Stimulated activated CD4-positive, alpha-beta T cell treated with anti-CD3 and anti-CD28 coated beads, TNF-alpha, amount 100 ng/mL, for 1 hour (primary cell): ENCODE results near the gene FAM168B.

Source experiments
- DNase-seq, 3 donors: peaks; one replicate each; pipeline ENCODE4 v3.0.0-alpha.2; 2020; ENCODE audit warnings: low read depth in 3 of 3, low spot score in 1 of 3

Gene FAM168B

GRCh38 chr2:131056204-131056931 is 36.9 kb downstream of the FAM168B start:
- no peak for DNase-seq

GRCh38 chr2:131055169-131056065 is 37.8 kb downstream of the FAM168B start:
- no peak for DNase-seq

DNA sequence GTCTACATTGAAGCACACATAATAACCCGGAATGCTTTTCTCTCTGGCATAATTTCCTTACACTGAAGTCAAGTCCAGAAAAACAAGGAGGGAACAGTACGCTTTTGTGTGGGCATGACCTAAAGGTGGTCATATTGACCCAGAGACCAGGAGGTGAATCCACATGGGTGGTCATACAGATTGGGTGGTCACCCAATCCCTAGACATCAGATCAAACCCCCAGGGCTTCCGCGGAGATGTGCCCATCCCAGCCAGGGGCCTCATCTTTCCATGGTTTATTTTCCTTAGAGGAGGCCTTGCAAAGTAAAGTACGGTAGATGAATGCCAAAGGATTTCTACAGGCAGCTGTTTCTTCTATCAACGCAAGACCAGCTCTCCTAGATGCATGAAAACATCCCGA is 38.8 kb downstream of the FAM168B start:
- DNase-seq: no peak

DNA sequence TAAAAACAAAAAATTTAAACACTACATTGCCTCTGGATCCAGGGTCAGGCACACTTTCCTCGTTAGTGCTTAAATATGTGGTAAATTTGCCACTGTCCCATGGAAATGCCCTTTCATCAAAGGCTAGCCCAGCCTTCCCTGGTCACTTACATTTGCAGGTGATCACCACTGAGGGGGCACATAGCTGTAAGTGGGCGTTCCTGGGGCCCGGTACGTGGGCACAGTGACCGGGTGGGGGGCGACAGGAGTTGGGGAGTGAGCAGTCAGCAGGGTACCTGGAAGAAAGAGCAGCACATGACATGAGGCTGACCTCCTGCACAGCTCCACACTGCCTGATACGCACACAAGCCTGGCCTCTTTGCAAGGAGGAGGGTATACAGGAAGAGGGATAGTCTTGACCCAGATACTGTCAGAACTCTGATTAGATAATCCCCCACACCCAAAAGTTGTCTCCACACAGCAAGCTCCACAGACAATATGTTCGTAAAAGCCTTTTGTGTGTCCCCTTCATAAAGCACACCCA is 40.5 kb downstream of the FAM168B start:
- no peak for DNase-seq

- DNase-seq: no peak
Measured at GRCh38 chr2:131050896-131051295, 42.4 kb downstream of the FAM168B start.

DNA sequence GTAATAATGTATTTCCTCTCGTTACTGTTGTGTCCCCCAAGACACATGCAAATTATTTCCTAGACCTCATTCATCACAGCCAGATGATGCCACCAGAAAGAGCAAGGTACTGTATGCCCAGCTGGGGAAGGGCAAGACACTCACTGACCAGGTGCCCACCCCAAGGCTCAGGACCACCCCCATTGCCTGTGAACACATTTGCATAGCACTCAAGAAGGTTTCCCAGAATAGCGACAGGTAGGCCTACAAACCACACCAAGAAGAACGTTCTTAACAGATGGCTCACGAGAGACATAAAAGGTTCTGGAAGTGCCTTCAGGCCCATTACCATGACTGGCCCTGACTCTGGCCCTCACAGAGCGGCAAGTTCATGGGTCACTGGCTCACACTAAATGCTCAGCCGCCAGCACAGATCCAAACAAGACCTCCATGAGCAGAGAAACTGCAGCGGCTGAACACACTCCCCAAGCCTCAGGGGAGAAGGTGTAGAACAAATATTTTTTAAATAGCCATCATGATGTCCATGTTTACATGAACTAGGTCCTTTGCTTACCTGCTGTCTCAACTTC is 44.0 kb downstream of the FAM168B start:
- DNase-seq: no peak

- no peak for DNase-seq
Measured at GRCh38 chr2:131048641-131049040, 44.6 kb downstream of the FAM168B start.

- DNase-seq: no peak
Measured at GRCh38 chr2:131047920-131048560, 45.2 kb downstream of the FAM168B start.

DNA sequence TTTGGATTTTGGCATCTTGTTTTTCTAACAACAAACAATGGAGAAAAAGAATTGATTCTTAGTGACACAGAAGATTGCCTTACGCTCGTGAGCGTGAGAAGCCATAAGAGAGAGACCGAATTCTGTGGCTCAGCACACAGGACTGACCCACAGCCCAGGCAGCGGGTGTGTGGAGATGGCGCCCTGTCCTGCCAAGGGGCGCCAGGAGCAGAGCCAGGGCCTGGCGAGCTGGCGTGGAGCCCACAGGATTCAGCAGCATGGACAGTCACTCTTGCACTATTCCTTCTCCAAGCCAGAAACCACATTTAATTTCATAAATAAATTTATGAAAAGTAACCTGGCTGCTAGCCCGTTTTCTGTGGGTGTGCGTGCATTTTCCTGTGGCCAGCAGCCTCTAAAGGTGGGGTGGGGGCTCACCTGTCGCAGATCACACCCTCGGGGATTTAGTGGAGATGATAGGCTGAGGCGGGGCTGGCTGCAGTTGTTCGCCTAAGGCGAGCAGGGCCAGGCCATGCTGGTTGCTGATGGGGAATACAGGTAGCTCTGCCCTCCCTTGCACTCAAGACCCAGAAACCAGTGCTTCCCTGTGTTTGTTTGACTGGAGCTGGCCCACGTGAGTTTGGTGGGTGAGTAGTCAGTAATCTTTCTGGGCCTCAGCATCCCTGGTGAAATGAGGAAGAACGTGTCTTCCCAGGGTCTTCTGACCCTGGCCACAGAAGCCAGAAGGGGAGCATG is 46.2 kb downstream of the FAM168B start:
- DNase-seq: no peak

- DNase-seq: no peak
Measured at GRCh38 chr2:131046028-131046917, 47.0 kb downstream of the FAM168B start.

DNA sequence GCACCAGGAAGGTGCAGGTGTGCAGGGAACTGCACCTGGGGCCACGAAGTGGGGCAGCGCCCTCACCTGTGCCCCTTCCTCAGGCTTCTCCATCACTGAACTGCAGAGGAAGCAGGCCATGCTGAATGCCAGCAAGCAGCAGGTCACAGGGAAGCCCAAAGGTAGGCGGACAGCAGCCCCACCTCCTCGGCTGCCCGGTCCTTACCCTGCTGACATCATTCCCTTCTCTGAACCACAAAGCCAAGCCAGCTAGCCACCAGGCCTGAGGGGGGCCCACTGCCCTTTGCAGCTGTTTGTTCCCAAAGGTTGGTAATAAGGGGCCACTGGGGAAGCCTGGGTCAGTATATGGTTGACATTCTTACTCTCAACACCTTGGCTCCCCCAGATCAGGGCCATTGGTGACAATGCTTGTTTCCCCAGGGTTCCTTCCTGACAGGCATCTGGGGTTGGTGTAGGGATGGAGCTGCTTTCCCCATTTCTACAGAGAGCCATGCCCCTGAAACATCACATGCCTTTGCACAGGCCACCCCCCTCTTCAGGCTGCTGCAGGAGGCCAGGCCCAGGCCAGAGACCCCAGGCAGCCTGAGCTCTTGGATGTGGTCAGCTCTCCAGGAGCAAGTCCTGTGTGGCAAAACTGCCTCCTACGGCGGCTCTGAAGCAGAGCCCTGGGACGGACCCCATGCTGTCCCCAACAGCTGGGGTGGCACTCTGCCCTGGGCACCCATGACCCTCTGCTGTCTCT is 47.8 kb downstream of the FAM168B start:
- no peak for DNase-seq

DNA sequence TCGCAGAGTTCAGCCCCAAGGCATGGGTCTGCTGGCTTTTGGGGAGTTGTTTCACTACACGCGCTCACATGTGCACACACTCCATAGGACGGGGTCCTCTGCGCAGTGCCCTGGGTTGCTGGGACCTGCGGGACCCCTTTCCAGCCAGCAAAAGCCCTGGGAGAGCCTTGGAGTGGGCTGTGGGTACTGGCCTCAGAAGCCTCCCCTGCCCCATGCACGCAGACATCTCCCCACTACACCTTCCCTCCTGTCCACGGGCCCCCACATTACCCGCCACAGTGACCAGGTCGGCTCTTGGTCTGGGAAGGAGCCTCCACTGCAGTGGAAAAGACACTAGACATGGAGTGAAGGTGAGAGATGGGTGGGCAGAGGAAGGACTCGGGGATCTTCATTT is 48.5 kb downstream of the FAM168B start:
- no peak for DNase-seq

DNA sequence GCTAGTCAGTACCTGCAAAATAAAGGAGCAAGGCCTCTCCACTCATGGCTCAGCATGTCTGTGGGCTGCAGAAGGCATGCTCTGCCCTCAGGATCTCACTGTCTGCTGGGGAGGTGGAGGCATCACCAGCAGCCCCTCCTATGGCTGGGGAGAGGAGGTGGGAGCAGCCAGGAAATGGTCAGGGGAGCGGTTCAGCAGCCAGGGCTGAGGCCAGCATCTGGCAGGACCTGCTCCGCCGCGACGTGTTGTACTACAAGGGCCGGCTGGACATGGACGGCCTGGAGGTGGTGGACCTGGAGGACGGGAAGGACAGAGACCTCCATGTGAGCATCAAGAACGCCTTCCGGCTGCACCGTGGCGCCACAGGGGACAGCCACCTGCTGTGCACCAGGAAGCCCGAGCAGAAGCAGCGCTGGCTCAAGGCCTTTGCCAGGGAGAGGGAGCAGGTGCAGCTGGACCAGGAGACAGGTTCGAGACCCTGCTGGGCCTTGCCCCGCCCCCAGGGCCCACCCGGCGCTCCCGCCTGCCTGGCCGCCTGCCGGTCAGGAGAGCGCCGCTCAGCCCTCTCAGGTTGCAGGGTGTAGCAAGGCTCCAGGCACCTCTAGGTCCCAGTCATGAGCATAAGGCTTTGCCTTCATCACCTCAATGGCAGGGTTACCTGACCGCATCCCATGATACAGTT is 49.0 kb downstream of the FAM168B start:
- no peak for DNase-seq

GRCh38 chr2:131043199-131044074 is 49.8 kb downstream of the FAM168B start:
- no peak for DNase-seq

DNA sequence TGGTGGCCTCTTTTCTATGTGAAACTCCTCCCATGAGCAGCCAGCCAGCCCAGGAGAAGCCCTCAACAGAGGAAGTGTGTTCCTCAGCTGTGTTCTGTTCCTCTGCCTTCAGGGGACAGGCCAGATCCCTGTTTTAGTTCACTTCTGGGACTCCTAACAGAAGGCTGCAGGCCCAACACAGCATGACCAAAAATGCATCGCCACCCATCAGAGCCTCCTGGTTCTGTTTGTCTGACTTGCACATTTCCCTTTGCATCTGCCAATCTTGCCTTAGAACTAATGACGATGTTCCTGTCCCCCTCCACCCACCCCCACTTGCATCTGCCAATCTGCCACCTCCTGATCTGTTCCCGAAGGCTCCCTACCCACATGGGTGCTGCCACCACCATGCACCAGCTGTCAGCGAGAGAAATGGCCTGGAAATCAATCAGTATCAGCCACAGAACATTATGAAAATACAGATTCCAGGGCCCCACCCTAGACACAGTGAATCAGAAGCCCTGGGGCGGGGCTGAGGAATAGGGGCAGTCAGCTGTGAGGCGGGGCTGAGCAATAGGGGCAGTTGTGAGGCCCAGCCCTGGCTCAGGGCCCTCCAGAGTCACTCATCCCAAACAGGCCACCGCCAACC is 51.0 kb downstream of the FAM168B start:
- no peak for DNase-seq

DNA sequence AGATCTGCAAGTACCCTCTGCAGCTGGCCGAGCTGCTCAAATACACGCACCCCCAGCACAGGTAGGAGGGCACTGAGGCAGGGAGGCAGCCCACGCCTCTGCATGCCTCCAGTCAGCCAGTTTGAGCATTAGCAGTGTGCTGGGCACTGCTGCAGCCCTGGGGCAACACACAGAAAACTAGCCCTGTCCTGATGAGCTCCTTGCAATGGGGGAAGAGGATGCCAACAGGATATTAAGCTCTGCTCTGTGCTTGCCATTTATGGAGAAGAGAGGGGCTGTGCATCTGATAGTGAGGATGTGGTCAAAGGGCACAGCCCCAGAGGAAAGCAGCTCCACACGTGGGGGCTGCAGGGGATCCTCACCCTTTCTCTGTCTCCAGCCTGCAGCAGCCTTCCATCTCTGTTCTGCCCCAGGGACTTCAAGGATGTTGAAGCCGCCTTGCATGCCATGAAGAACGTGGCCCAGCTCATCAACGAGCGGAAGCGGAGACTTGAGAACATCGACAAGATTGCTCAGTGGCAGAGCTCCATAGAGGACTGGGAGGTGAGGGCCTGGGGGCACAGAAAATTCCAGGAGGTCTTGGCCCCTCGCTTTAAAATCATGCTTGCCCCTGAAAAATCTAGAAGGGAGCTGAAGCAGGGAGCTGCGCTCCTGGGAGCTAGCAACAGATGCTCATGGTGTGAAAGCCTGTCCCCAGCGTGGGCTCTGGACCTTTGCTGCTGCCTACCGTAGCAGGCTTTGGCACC is 51.7 kb downstream of the FAM168B start:
- DNase-seq: no peak
